DOHH2 (cell line): Measurements from ENCODE around the gene AK1.

Experiments
- H3F3A ChIP-seq: fragments of 200-600 bp; sonication (generic), shearing (Covaris generic); 2 replicates; pipeline ENCODE4 v1.6.0; 2016; ENCODE audit warnings: antibody characterized with exemption, mild to moderate bottlenecking; ENCODE audit not compliant: control insufficient read depth, insufficient read depth
- H3K27ac ChIP-seq: fragments of 200-600 bp; sonication (generic); 2 replicates; pipeline ENCODE4 v1.5.1; 2014; ENCODE audit warnings: low read depth, mild to moderate bottlenecking, low read length, moderate library complexity
- H3K27me3 ChIP-seq: fragments of 200-600 bp; sonication (generic); 2 replicates; pipeline ENCODE4 v1.6.1; 2014; ENCODE audit warnings: mild to moderate bottlenecking, low read length, mixed read lengths; ENCODE audit not compliant: control insufficient read depth
- H3K36me3 ChIP-seq: fragments of 200-600 bp; sonication (generic); 2 replicates; pipeline ENCODE4 v1.6.1; 2014; ENCODE audit warnings: mild to moderate bottlenecking, low read length, moderate library complexity, mixed read lengths; ENCODE audit not compliant: control insufficient read depth
- H3K4me1 ChIP-seq: fragments of 200-600 bp; sonication (generic); 2 replicates; pipeline ENCODE4 v1.6.1; 2014; ENCODE audit warnings: mild to moderate bottlenecking, low read length, mixed read lengths; ENCODE audit not compliant: control insufficient read depth
- H3K4me2 ChIP-seq: fragments of 200-600 bp; sonication (generic); 2 replicates; pipeline ENCODE4 v1.6.0; 2014; ENCODE audit warnings: mild to moderate bottlenecking, low read length, moderate library complexity
- H3K4me3 ChIP-seq: fragments of 200-600 bp; sonication (generic); 2 replicates; pipeline ENCODE4 v1.5.1; 2014; ENCODE audit warnings: mild to moderate bottlenecking, low read length, mixed read lengths
- H3K79me2 ChIP-seq: fragments of 200-600 bp; sonication (generic); 2 replicates; pipeline ENCODE4 v1.6.1; 2014; ENCODE audit warnings: mild to moderate bottlenecking, low read length, mixed read lengths; ENCODE audit not compliant: control insufficient read depth
- H3K9me2 ChIP-seq: fragments of 200-600 bp; sonication (generic); replicated peaks from 2 replicates; pipeline ENCODE4 v1.6.1; 2014; ENCODE audit warnings: mild to moderate bottlenecking, low read length, mixed read lengths; ENCODE audit not compliant: control insufficient read depth
- H3K9me3 ChIP-seq: fragments of 200-600 bp; sonication (generic); 2 replicates; pipeline ENCODE4 v1.6.1; 2014; ENCODE audit warnings: antibody characterized with exemption, low read length, mixed read lengths; ENCODE audit not compliant: control insufficient read depth, insufficient read depth
- H4K20me1 ChIP-seq: fragments of 200-600 bp; sonication (generic); 2 replicates; pipeline ENCODE4 v1.6.0; 2014; ENCODE audit warnings: low read depth, mild to moderate bottlenecking, antibody characterized with exemption, low read length, moderate library complexity; ENCODE audit not compliant: control insufficient read depth, insufficient read depth
- EZH2phosphoT487 ChIP-seq: fragments of 200-600 bp; sonication (generic); IDR thresholded peaks from 2 replicates; pipeline ENCODE4 v1.6.1; 2017; ENCODE audit warnings: borderline replicate concordance, mild to moderate bottlenecking, antibody characterized with exemption, low read length, moderate library complexity, mixed read lengths
- TF ChIP-seq, protein P1 (sequence below): fragments of 200-600 bp; sonication (generic); IDR thresholded peaks from one replicate; pipeline ENCODE4 v1.5.1; 2014; ENCODE audit warnings: antibody characterized with exemption, mild to moderate bottlenecking, low read depth, low read length; ENCODE audit not compliant: poor library complexity, severe bottlenecking

The AK1 gene

GRCh38 chr9:127893392-127893791, 15.9 kb upstream of the AK1 start:
- no peak for TF ChIP-seq EZH2phosphoT487
- Histone ChIP-seq H3F3A (peaks cover 3% of the 10 kb centered on the region; the same call in 1 of the 2 replicates), H3K79me2 (peaks cover 11% of the 10 kb centered on the region), H3K4me2 (no peak overlapping the region), H3K36me3 (peaks cover 65% of the 10 kb centered on the region), H3K4me3 (no peak overlapping the region), H3K27ac (no peak overlapping the region), H4K20me1 (no peaks in the 10 kb centered on the region), H3K9me2 (no peaks in the 10 kb centered on the region), H3K4me1 (peaks cover 13% of the 10 kb centered on the region), H3K27me3 (no peaks in the 10 kb centered on the region), H3K9me3 (no peaks in the 10 kb centered on the region)

- no peak overlapping the region for H3K4me2 ChIP-seq
- no peaks in the 10 kb centered on the region for H3K9me3 ChIP-seq
- no peaks in the 10 kb centered on the region for H3K27me3 ChIP-seq
- TF ChIP-seq, protein P1, sequence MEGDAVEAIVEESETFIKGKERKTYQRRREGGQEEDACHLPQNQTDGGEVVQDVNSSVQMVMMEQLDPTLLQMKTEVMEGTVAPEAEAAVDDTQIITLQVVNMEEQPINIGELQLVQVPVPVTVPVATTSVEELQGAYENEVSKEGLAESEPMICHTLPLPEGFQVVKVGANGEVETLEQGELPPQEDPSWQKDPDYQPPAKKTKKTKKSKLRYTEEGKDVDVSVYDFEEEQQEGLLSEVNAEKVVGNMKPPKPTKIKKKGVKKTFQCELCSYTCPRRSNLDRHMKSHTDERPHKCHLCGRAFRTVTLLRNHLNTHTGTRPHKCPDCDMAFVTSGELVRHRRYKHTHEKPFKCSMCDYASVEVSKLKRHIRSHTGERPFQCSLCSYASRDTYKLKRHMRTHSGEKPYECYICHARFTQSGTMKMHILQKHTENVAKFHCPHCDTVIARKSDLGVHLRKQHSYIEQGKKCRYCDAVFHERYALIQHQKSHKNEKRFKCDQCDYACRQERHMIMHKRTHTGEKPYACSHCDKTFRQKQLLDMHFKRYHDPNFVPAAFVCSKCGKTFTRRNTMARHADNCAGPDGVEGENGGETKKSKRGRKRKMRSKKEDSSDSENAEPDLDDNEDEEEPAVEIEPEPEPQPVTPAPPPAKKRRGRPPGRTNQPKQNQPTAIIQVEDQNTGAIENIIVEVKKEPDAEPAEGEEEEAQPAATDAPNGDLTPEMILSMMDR: no peak
- no peak for TF ChIP-seq EZH2phosphoT487
- peaks cover 9% of the 10 kb centered on the region for H3K79me2 ChIP-seq
- H3K4me3 ChIP-seq: no peak overlapping the region
- no peaks in the 10 kb centered on the region for H4K20me1 ChIP-seq
- peaks cover 3% of the 10 kb centered on the region; the same call in 1 of the 2 replicates for H3F3A ChIP-seq
- no peak overlapping the region for H3K27ac ChIP-seq
- peaks cover 66% of the 10 kb centered on the region for H3K36me3 ChIP-seq
- H3K9me2 ChIP-seq: no peaks in the 10 kb centered on the region
- H3K4me1 ChIP-seq: peaks cover 10% of the 10 kb centered on the region
Observed at GRCh38 chr9:127892831-127893230, 15.4 kb upstream of the AK1 start.

GRCh38 chr9:127890053-127890452, 12.6 kb upstream of the AK1 start:
- no peak for TF ChIP-seq EZH2phosphoT487
- H3K9me2 ChIP-seq: no peaks in the 10 kb centered on the region
- no peaks in the 10 kb centered on the region for H3K9me3 ChIP-seq
- H3K79me2 ChIP-seq: no peaks in the 10 kb centered on the region
- no peak overlapping the region for H3K4me3 ChIP-seq
- no peaks in the 10 kb centered on the region for H3K4me1 ChIP-seq
- no peaks in the 10 kb centered on the region for H4K20me1 ChIP-seq
- H3K36me3 ChIP-seq: peaks cover 62% of the 10 kb centered on the region
- H3F3A ChIP-seq: peaks cover 3% of the 10 kb centered on the region; the same call in 1 of the 2 replicates
- no peaks in the 10 kb centered on the region for H3K27me3 ChIP-seq
- no peak overlapping the region for H3K4me2 ChIP-seq
- H3K27ac ChIP-seq: no peak overlapping the region

- H3K4me1 ChIP-seq: peaks cover 8% of the 10 kb centered on the region
- no peak overlapping the region for H3K27ac ChIP-seq
- H3K36me3 ChIP-seq: peaks cover 40% of the 10 kb centered on the region
- no peak overlapping the region for H3K4me3 ChIP-seq
- no peaks in the 10 kb centered on the region for H3K9me2 ChIP-seq
- no peaks in the 10 kb centered on the region for H3K79me2 ChIP-seq
- H3K27me3 ChIP-seq: no peaks in the 10 kb centered on the region
- H3K4me2 ChIP-seq: no peak overlapping the region
- peaks cover 3% of the 10 kb centered on the region; the same call in 1 of the 2 replicates for H3F3A ChIP-seq
- no peaks in the 10 kb centered on the region for H4K20me1 ChIP-seq
- H3K9me3 ChIP-seq: no peaks in the 10 kb centered on the region
- TF ChIP-seq, protein P1: no peak
- TF ChIP-seq EZH2phosphoT487: no peak
Observed at GRCh38 chr9:127887792-127888191, 10.3 kb upstream of the AK1 start.
